NCI-H446 (cell line): ENCODE measurements around the gene SEMA4B.

Source experiments
- DNase-seq, 2 experiments: peaks; one replicate each; lab custom pipeline; 2025; lab: John Stamatoyannopoulos, UW

Gene SEMA4B

GRCh38 chr15:90207252-90207651 lies 6.1 kb downstream of the SEMA4B start:
- no peak for DNase-seq

GRCh38 chr15:90208356-90208755 lies 7.2 kb downstream of the SEMA4B start:
- DNase-seq: no peak

- no peak for DNase-seq
Measured at GRCh38 chr15:90209591-90209990, 8.5 kb downstream of the SEMA4B start.

GRCh38 chr15:90210593-90210992 lies 9.5 kb downstream of the SEMA4B start:
- no peak for DNase-seq

- no peak for DNase-seq
Measured at GRCh38 chr15:90211009-90211408, 9.9 kb downstream of the SEMA4B start.

GRCh38 chr15:90211440-90212143 lies 10.5 kb downstream of the SEMA4B start:
- no peak for DNase-seq

- DNase-seq: no peak
Measured at GRCh38 chr15:90212221-90213098, 11.3 kb downstream of the SEMA4B start.

- DNase-seq: no peak
Measured at GRCh38 chr15:90213122-90213817, 12.1 kb downstream of the SEMA4B start.

- DNase-seq: no peak
Measured at GRCh38 chr15:90213818-90214204, 12.7 kb downstream of the SEMA4B start.

GRCh38 chr15:90214553-90215196 lies 13.5 kb downstream of the SEMA4B start:
- DNase-seq: no peak

- no peak for DNase-seq
Measured at GRCh38 chr15:90217671-90218394, 16.7 kb downstream of the SEMA4B start.

GRCh38 chr15:90219421-90220141 lies 18.5 kb downstream of the SEMA4B start:
- peak in 1 of 2 experiments; percentile 8 for DNase-seq

GRCh38 chr15:90221246-90221900 lies 20.2 kb downstream of the SEMA4B start:
- peak; percentile 40 to 80 for DNase-seq

- DNase-seq: no peak
Measured at GRCh38 chr15:90222547-90222946, 21.4 kb downstream of the SEMA4B start.

- DNase-seq: no peak
Measured at GRCh38 chr15:90223441-90224165, 22.5 kb downstream of the SEMA4B start.

GRCh38 chr15:90225047-90225446 lies 23.9 kb downstream of the SEMA4B start:
- DNase-seq: no peak

GRCh38 chr15:90225504-90226234 lies 24.5 kb downstream of the SEMA4B start:
- DNase-seq: no peak

GRCh38 chr15:90227336-90227735 lies 26.2 kb downstream of the SEMA4B start:
- DNase-seq: no peak
